ENCODE measurements around the gene PCSK7. TPM values are rescaled to one million over a fixed set of nuclear protein-coding genes. Genes with fewer than 3 reads are reported as not detected.
"Not testable (repeated sequence)": the region's sequence is repeated elsewhere in the genome, so short reads cannot be mapped to it uniquely, and the experiment has no call there.

The PCSK7 gene
- total RNA-seq, 1 experiment from 2014 or later, result 43.6 TPM

DNA sequence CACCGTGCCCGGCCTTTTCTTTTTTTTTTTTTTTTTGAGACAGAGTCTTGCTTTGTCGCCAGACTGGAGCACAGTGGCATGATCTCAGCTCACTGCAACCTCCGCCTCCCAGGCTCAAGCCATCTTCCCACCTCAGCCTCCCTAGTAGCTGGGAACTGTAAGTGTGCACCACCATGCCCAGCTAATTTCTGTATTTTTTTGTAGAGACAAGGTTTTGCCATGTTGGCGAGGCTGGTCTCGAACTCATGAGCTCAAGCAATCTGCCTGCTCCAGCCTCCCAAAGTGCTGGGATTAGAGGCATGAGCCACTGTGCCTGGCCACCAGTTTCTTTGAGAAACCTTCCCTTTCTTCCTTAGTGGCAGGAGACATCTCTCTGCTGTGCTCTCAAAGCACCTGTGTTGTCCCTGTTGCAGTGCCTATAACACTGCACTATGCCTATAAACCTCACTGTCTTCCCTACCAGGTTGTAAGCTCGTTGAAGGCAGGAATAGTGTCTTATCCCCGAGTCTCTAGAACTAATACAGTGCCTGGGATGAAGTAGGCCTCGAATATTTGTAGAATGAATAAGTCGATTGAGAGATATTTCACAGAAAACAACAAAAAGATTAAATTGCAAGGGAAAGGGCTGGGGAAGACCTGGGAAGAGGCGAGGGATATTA, 19.0 kb downstream of the PCSK7 start:
- CTCF ChIA-PET, result no interaction called here
- no peak overlapping the region for H3K27ac ChIP-seq (ENCODE audit: low read length)
- no peaks in the 10 kb centered on the region for H3K9me2 ChIP-seq (replicated peaks; ENCODE audit: low read length)
- TF ChIP-seq CTCF (conservative IDR thresholded peaks at IDR 0.05; ENCODE audit: low read depth, low read length) (no peak), EZH2 (IDR thresholded peaks at IDR 0.05; ENCODE audit: low read length, unreplicated experiment) (no peak), EZH2phosphoT487 (IDR thresholded peaks at IDR 0.05; ENCODE audit: borderline replicate concordance, low read length) (no peak)
- H3K27me3 ChIP-seq (ENCODE audit: low read length), result no peaks in the 10 kb centered on the region
- H3K9ac ChIP-seq (ENCODE audit: low read length), result no peak overlapping the region
- POLR2A ChIA-PET (ENCODE audit: unreplicated experiment), result no interaction called here
- no peak overlapping the region for H2AFZ ChIP-seq (ENCODE audit: low read length)
- BruUV-seq (replicated peaks), result no TSS peak
- no peaks in the 10 kb centered on the region for H3K4me1 ChIP-seq (ENCODE audit: insufficient read depth, low read length)
- H4K20me1 ChIP-seq (ENCODE audit: low read length), result no peaks in the 10 kb centered on the region
- no peak overlapping the region for H3K4me3 ChIP-seq (ENCODE audit: low read length)
- H3K36me3 ChIP-seq (ENCODE audit: low read depth, low read length), result peaks cover 26% of the 10 kb centered on the region; the same call in 1 of the 2 replicates
- intact Hi-C loops (cut with micrococcal nuclease), result no loop called here
- no peak overlapping the region for H3K4me2 ChIP-seq (ENCODE audit: low read length)
- ATAC-seq, result no peak
- no peaks in the 10 kb centered on the region for H3K9me3 ChIP-seq (ENCODE audit: low read length)
- no peaks in the 10 kb centered on the region for H3F3A ChIP-seq (ENCODE audit: low read length, unreplicated experiment)
- no peaks in the 10 kb centered on the region for H3K79me2 ChIP-seq (ENCODE audit: low read length)
- no peak for DNase-seq

- Histone ChIP-seq H3K4me3 (ENCODE audit: low read length) (no peak overlapping the region), H3K27ac (ENCODE audit: low read length) (no peak overlapping the region), H3F3A (ENCODE audit: low read length, unreplicated experiment) (no peaks in the 10 kb centered on the region), H3K4me2 (ENCODE audit: low read length) (no peak overlapping the region), H3K36me3 (ENCODE audit: low read depth, low read length) (peaks cover 10% of the 10 kb centered on the region; the same call in 1 of the 2 replicates), H3K4me1 (ENCODE audit: insufficient read depth, low read length) (no peaks in the 10 kb centered on the region), H4K20me1 (ENCODE audit: low read length) (no peaks in the 10 kb centered on the region), H3K27me3 (ENCODE audit: low read length) (no peaks in the 10 kb centered on the region), H2AFZ (ENCODE audit: low read length) (no peak overlapping the region), H3K79me2 (ENCODE audit: low read length) (no peaks in the 10 kb centered on the region), H3K9me3 (ENCODE audit: low read length) (no peaks in the 10 kb centered on the region), H3K9me2 (replicated peaks; ENCODE audit: low read length) (no peaks in the 10 kb centered on the region), H3K9ac (ENCODE audit: low read length) (no peak overlapping the region)
- intact Hi-C loops (cut with micrococcal nuclease), result no loop called here
- no TSS peak for BruUV-seq (replicated peaks)
- ATAC-seq (no peak), DNase-seq (no peak)
- CTCF ChIA-PET, result interaction anchor here (0.7 kb wide), 1 partner anchor 697 kb away, joined by 5 read pairs; no protein-coding TSS in a partner anchor
- POLR2A ChIA-PET (ENCODE audit: unreplicated experiment), result no interaction called here
- TF ChIP-seq EZH2 (IDR thresholded peaks at IDR 0.05; ENCODE audit: low read length, unreplicated experiment) (no peak), CTCF (conservative IDR thresholded peaks at IDR 0.05; ENCODE audit: low read depth, low read length) (no peak)
Measured at GRCh38 chr11:117210620-117211019, 21.3 kb downstream of the PCSK7 start.

GRCh38 chr11:117209351-117210125, 22.3 kb downstream of the PCSK7 start:
- H3K9me3 ChIP-seq (ENCODE audit: low read length); H3K79me2 ChIP-seq (ENCODE audit: low read length); H3K27me3 ChIP-seq (ENCODE audit: low read length); CTCF ChIA-PET; H2AFZ ChIP-seq (ENCODE audit: low read length); H3K4me3 ChIP-seq (ENCODE audit: low read length); H3K9ac ChIP-seq (ENCODE audit: low read length); DNase-seq; H3K9me2 ChIP-seq (replicated peaks; ENCODE audit: low read length); POLR2A ChIA-PET (ENCODE audit: unreplicated experiment); H3K4me2 ChIP-seq (ENCODE audit: low read length); H3K27ac ChIP-seq (ENCODE audit: low read length); BruUV-seq (replicated peaks); H3F3A ChIP-seq (ENCODE audit: low read length, unreplicated experiment); H4K20me1 ChIP-seq (ENCODE audit: low read length); ATAC-seq; H3K4me1 ChIP-seq (ENCODE audit: insufficient read depth, low read length): not testable (repeated sequence)
- H3K36me3 ChIP-seq (ENCODE audit: low read depth, low read length), result peaks cover 12% of the 10 kb centered on the region; the same call in 1 of the 2 replicates
- intact Hi-C loops (cut with micrococcal nuclease), result loop anchor here (5.0 kb wide), 1 partner anchor 77 kb away; no protein-coding TSS in a partner anchor

GRCh38 chr11:117208710-117209109, 23.2 kb downstream of the PCSK7 start:
- H3K4me1 ChIP-seq (ENCODE audit: insufficient read depth, low read length); BruUV-seq (replicated peaks); H3K9me2 ChIP-seq (replicated peaks; ENCODE audit: low read length); H3F3A ChIP-seq (ENCODE audit: low read length, unreplicated experiment); H3K4me3 ChIP-seq (ENCODE audit: low read length); H3K27me3 ChIP-seq (ENCODE audit: low read length); H3K36me3 ChIP-seq (ENCODE audit: low read depth, low read length); H3K4me2 ChIP-seq (ENCODE audit: low read length); CTCF ChIA-PET; H2AFZ ChIP-seq (ENCODE audit: low read length); H3K9ac ChIP-seq (ENCODE audit: low read length); H3K27ac ChIP-seq (ENCODE audit: low read length); H4K20me1 ChIP-seq (ENCODE audit: low read length); ATAC-seq; POLR2A ChIA-PET (ENCODE audit: unreplicated experiment); DNase-seq; H3K9me3 ChIP-seq (ENCODE audit: low read length); H3K79me2 ChIP-seq (ENCODE audit: low read length): not testable (repeated sequence)
- intact Hi-C loops (cut with micrococcal nuclease), result loop anchor here (5.0 kb wide), 1 partner anchor 76 kb away; no protein-coding TSS in a partner anchor

DNA sequence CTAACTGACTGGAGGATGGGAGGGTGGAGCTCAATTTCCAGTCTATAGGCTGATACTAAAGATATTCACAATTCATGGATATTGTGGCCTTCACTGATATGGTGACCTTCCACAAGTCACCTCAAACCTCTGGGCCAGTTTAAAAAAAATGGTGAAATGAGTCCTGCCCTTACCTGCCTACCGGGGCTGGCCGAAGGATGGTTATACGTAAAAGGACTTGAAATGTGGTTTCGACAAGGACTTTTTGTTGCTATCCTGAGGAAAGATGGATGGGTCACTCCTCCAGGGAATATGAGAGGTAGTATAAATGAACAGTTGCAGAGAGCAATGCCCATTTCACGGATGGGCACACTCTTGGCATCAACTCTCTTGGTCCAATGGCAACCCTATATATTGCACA, 24.4 kb downstream of the PCSK7 start:
- H3K4me2 ChIP-seq (ENCODE audit: low read length); H3K9me3 ChIP-seq (ENCODE audit: low read length); DNase-seq; H2AFZ ChIP-seq (ENCODE audit: low read length); H3K4me1 ChIP-seq (ENCODE audit: insufficient read depth, low read length); H3K27me3 ChIP-seq (ENCODE audit: low read length); H3K9me2 ChIP-seq (replicated peaks; ENCODE audit: low read length); CTCF ChIA-PET; H4K20me1 ChIP-seq (ENCODE audit: low read length); POLR2A ChIA-PET (ENCODE audit: unreplicated experiment); H3K36me3 ChIP-seq (ENCODE audit: low read depth, low read length); H3K79me2 ChIP-seq (ENCODE audit: low read length); H3K4me3 ChIP-seq (ENCODE audit: low read length); ATAC-seq; H3K9ac ChIP-seq (ENCODE audit: low read length); H3F3A ChIP-seq (ENCODE audit: low read length, unreplicated experiment); H3K27ac ChIP-seq (ENCODE audit: low read length); BruUV-seq (replicated peaks): not testable (repeated sequence)
- intact Hi-C loops (cut with micrococcal nuclease), result loop anchor here (5.0 kb wide), 1 partner anchor 75 kb away; no protein-coding TSS in a partner anchor
